HepG2 (cell line): Measurements from ENCODE around the gene INHA. TPM values are rescaled to one million over a fixed set of nuclear protein-coding genes. Genes with fewer than 3 reads are reported as not detected.

Experiments used
- CAMTA2 ChIP-seq: sonication (generic); formaldehyde crosslinking; IDR thresholded peaks from 2 replicates; pipeline ENCODE4 v1.4.0; 2020; ENCODE audit warnings: mild to moderate bottlenecking, missing genetic modification reagents, borderline replicate concordance
- CREM ChIP-seq, 2 experiments: sonication (generic) in 1 of 2; formaldehyde crosslinking in 1 of 2; IDR thresholded peaks; 2 replicates each; pipeline versions ENCODE4 v1.4.0 to v1.6.1; 2016 to 2020; ENCODE audit warnings: antibody characterized with exemption in 1 of 2, mild to moderate bottlenecking in 1 of 2, missing genetic modification reagents in 1 of 2
- NPAS2 ChIP-seq: sonication (generic); formaldehyde crosslinking; IDR thresholded peaks from 2 replicates; pipeline ENCODE4 v1.8.0; 2022; ENCODE audit warnings: mild to moderate bottlenecking, missing genetic modification reagents, borderline replicate concordance
- ZNF232 ChIP-seq: sonication (generic); formaldehyde crosslinking; IDR thresholded peaks from 2 replicates; pipeline ENCODE4 v1.4.0; 2020; ENCODE audit warnings: missing genetic modification reagents, borderline replicate concordance
- ZSCAN12 ChIP-seq: sonication (generic); formaldehyde crosslinking; IDR thresholded peaks from 2 replicates; pipeline ENCODE4 v1.9.0; 2021; ENCODE audit warnings: mild to moderate bottlenecking, missing genetic modification reagents
- polyA plus RNA-seq, 8 experiments: library from polyadenylated mRNA; depleted of rRNA in 3 of 8; stranded (reverse) in 7 of 8; unstranded in 1 of 8; fragments of >200 nt; fragmentation: Illumina TruSeq in 4 of 8; extraction: Trizol in 4 of 8; gene quantifications; 2 replicates each; pipeline versions ENCODE4 v1.2.1 to v1.2.3, GENCODE V29; 2011 to 2016; ENCODE audit warnings: low read depth in 4 of 8, missing spikeins in 1 of 8, mixed read lengths in 1 of 8; ENCODE audit not compliant: insufficient read depth in 1 of 8
- total RNA-seq, 5 experiments: library from RNA; depleted of rRNA; stranded (reverse); fragments of >200 nt; fragmentation: Illumina TruSeq; extraction: Trizol; gene quantifications; 2 replicates each; pipeline ENCODE4 v1.2.3, GENCODE V29; 2016; ENCODE audit warnings: low read depth in 1 of 5
- TF ChIP-seq, protein P1 (sequence below): sonication (generic); formaldehyde crosslinking; IDR thresholded peaks from 2 replicates; pipeline ENCODE4 v1.9.0; 2021; ENCODE audit warnings: missing genetic modification reagents, borderline replicate concordance
- TF ChIP-seq, protein P2 (sequence below): sonication (generic); formaldehyde crosslinking; IDR thresholded peaks from 2 replicates; pipeline ENCODE4 v1.5.0; 2020; ENCODE audit warnings: mild to moderate bottlenecking, missing genetic modification reagents
- TF ChIP-seq, protein P3 (sequence below): sonication (generic); formaldehyde crosslinking; IDR thresholded peaks from 2 replicates; pipeline ENCODE4 v1.4.0; 2020; ENCODE audit warnings: missing genetic modification reagents
- TF ChIP-seq, protein P4 (sequence below): sonication (generic); formaldehyde crosslinking; IDR thresholded peaks from 2 replicates; pipeline ENCODE4 v1.9.0; 2021; ENCODE audit warnings: missing genetic modification reagents, mild to moderate bottlenecking, borderline replicate concordance
- TF ChIP-seq, protein P5 (sequence below): sonication (generic); formaldehyde crosslinking; IDR thresholded peaks from 2 replicates; pipeline ENCODE4 v1.4.0; 2020; ENCODE audit warnings: low read depth, missing genetic modification reagents

The INHA gene
- total and polyA plus RNA-seq, 2 of the 13 experiments (the other 11 are each of a cell fraction or from before 2014, with no cell fraction given) = 4.1 to 15.2 TPM

DNA sequence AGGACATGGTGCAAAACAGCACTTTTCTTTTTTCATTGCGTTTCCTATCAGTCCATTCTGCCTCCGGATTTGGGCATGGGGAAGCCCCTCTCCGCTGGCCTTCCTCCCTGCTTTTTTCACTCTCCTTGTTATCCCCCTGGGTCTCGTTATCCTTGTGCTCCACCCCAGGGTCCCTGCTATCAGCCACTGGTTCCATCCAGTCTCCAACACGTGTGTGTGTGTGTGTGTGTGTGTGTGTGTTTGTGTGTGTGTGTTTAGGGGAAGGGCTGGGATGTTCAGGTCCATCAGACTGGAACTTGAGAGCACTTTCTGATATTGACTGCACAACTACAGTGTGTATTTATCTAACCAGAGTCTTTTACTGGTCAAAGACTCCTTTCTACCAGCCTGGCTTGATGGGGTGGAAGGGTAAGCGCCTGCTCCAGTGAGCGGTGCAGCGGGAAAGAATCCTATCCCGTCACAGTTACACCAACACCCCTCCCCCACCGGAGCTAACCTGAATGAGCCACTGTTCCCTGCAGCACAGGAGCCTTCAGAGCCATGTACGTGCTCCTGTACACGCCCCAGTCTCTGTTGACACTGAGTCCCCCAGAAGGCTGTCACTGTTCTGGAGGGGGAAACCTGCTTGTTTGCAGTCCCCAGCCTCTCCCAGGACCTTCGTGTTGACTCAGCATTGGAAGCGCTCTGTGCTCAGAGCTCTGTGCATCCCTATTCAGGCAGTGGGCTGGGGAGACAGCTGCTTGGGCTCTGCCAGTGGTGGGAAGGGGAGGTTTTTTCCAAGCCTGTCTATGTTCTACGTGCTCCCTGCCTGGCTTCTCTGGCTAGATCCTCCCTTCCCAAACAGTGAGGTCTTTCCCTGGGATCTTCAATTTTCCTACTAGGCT, 4.6 kb downstream of the INHA start (continued):
- TF ChIP-seq, protein P1, sequence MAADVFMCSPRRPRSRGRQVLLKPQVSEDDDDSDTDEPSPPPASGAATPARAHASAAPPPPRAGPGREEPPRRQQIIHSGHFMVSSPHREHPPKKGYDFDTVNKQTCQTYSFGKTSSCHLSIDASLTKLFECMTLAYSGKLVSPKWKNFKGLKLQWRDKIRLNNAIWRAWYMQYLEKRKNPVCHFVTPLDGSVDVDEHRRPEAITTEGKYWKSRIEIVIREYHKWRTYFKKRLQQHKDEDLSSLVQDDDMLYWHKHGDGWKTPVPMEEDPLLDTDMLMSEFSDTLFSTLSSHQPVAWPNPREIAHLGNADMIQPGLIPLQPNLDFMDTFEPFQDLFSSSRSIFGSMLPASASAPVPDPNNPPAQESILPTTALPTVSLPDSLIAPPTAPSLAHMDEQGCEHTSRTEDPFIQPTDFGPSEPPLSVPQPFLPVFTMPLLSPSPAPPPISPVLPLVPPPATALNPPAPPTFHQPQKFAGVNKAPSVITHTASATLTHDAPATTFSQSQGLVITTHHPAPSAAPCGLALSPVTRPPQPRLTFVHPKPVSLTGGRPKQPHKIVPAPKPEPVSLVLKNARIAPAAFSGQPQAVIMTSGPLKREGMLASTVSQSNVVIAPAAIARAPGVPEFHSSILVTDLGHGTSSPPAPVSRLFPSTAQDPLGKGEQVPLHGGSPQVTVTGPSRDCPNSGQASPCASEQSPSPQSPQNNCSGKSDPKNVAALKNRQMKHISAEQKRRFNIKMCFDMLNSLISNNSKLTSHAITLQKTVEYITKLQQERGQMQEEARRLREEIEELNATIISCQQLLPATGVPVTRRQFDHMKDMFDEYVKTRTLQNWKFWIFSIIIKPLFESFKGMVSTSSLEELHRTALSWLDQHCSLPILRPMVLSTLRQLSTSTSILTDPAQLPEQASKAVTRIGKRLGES (CRISPR knock-in tag) = no peak
- TF ChIP-seq NPAS2 (no peak), ZSCAN12 (CRISPR knock-in tag) (no peak), ZNF232 (CRISPR knock-in tag) (peak; percentile 74), CAMTA2 (CRISPR knock-in tag) (0 out of 2 replicates have a peak, but pooled peaks have one; percentile 19), CREM (IDR thresholded peaks at IDR 0.05) (peak; percentile 87), CREM (CRISPR knock-in tag; IDR thresholded peaks at IDR 0.05) (no peak)
- TF ChIP-seq, protein P2, sequence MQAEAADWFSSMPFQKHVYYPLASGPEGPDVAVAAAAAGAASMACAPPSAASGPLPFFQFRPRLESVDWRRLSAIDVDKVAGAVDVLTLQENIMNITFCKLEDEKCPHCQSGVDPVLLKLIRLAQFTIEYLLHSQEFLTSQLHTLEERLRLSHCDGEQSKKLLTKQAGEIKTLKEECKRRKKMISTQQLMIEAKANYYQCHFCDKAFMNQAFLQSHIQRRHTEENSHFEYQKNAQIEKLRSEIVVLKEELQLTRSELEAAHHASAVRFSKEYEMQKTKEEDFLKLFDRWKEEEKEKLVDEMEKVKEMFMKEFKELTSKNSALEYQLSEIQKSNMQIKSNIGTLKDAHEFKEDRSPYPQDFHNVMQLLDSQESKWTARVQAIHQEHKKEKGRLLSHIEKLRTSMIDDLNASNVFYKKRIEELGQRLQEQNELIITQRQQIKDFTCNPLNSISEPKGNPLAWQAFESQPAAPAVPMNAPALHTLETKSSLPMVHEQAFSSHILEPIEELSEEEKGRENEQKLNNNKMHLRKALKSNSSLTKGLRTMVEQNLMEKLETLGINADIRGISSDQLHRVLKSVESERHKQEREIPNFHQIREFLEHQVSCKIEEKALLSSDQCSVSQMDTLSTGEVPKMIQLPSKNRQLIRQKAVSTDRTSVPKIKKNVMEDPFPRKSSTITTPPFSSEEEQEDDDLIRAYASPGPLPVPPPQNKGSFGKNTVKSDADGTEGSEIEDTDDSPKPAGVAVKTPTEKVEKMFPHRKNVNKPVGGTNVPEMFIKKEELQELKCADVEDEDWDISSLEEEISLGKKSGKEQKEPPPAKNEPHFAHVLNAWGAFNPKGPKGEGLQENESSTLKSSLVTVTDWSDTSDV (CRISPR knock-in tag) = no peak
- TF ChIP-seq, protein P3, sequence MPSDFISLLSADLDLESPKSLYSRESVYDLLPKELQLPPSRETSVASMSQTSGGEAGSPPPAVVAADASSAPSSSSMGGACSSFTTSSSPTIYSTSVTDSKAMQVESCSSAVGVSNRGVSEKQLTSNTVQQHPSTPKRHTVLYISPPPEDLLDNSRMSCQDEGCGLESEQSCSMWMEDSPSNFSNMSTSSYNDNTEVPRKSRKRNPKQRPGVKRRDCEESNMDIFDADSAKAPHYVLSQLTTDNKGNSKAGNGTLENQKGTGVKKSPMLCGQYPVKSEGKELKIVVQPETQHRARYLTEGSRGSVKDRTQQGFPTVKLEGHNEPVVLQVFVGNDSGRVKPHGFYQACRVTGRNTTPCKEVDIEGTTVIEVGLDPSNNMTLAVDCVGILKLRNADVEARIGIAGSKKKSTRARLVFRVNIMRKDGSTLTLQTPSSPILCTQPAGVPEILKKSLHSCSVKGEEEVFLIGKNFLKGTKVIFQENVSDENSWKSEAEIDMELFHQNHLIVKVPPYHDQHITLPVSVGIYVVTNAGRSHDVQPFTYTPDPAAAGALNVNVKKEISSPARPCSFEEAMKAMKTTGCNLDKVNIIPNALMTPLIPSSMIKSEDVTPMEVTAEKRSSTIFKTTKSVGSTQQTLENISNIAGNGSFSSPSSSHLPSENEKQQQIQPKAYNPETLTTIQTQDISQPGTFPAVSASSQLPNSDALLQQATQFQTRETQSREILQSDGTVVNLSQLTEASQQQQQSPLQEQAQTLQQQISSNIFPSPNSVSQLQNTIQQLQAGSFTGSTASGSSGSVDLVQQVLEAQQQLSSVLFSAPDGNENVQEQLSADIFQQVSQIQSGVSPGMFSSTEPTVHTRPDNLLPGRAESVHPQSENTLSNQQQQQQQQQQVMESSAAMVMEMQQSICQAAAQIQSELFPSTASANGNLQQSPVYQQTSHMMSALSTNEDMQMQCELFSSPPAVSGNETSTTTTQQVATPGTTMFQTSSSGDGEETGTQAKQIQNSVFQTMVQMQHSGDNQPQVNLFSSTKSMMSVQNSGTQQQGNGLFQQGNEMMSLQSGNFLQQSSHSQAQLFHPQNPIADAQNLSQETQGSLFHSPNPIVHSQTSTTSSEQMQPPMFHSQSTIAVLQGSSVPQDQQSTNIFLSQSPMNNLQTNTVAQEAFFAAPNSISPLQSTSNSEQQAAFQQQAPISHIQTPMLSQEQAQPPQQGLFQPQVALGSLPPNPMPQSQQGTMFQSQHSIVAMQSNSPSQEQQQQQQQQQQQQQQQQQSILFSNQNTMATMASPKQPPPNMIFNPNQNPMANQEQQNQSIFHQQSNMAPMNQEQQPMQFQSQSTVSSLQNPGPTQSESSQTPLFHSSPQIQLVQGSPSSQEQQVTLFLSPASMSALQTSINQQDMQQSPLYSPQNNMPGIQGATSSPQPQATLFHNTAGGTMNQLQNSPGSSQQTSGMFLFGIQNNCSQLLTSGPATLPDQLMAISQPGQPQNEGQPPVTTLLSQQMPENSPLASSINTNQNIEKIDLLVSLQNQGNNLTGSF (CRISPR knock-in tag) = peak; percentile 40; the same call in 1 of the 2 replicates
- TF ChIP-seq, protein P4, sequence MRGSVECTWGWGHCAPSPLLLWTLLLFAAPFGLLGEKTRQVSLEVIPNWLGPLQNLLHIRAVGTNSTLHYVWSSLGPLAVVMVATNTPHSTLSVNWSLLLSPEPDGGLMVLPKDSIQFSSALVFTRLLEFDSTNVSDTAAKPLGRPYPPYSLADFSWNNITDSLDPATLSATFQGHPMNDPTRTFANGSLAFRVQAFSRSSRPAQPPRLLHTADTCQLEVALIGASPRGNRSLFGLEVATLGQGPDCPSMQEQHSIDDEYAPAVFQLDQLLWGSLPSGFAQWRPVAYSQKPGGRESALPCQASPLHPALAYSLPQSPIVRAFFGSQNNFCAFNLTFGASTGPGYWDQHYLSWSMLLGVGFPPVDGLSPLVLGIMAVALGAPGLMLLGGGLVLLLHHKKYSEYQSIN (CRISPR knock-in tag) = no peak
- TF ChIP-seq, protein P5, sequence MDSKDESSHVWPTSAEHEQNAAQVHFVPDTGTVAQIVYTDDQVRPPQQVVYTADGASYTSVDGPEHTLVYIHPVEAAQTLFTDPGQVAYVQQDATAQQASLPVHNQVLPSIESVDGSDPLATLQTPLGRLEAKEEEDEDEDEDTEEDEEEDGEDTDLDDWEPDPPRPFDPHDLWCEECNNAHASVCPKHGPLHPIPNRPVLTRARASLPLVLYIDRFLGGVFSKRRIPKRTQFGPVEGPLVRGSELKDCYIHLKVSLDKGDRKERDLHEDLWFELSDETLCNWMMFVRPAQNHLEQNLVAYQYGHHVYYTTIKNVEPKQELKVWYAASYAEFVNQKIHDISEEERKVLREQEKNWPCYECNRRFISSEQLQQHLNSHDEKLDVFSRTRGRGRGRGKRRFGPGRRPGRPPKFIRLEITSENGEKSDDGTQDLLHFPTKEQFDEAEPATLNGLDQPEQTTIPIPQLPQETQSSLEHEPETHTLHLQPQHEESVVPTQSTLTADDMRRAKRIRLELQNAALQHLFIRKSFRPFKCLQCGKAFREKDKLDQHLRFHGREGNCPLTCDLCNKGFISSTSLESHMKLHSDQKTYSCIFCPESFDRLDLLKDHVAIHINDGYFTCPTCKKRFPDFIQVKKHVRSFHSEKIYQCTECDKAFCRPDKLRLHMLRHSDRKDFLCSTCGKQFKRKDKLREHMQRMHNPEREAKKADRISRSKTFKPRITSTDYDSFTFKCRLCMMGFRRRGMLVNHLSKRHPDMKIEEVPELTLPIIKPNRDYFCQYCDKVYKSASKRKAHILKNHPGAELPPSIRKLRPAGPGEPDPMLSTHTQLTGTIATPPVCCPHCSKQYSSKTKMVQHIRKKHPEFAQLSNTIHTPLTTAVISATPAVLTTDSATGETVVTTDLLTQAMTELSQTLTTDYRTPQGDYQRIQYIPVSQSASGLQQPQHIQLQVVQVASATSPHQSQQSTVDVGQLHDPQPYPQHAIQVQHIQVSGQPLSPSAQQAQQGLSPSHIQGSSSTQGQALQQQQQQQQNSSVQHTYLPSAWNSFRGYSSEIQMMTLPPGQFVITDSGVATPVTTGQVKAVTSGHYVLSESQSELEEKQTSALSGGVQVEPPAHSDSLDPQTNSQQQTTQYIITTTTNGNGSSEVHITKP (CRISPR knock-in tag) = peak; percentile 92
